Uterus (tissue), 2 donors: ENCODE results near the gene VWA7.

Experiments
- CTCF ChIP-seq, 4 experiments: fragments of 200-600 bp in 2 of 4; fragments of 450-650 bp in 2 of 4; sonication (generic) in 2 of 4; IDR thresholded peaks; one replicate each; pipeline ENCODE4 v1.5.1; 2016 to 2019; ENCODE audit warnings: antibody characterized with exemption in 4 of 4, mild to moderate bottlenecking in 2 of 4, moderate library complexity in 1 of 4
- POLR2A ChIP-seq, 2 donors: fragments of 450-650 bp; IDR thresholded peaks; one replicate each; pipeline ENCODE4 v1.6.1; 2016; ENCODE audit warnings: antibody characterized with exemption in 2 of 2, mild to moderate bottlenecking in 1 of 2, moderate library complexity in 1 of 2

DNA sequence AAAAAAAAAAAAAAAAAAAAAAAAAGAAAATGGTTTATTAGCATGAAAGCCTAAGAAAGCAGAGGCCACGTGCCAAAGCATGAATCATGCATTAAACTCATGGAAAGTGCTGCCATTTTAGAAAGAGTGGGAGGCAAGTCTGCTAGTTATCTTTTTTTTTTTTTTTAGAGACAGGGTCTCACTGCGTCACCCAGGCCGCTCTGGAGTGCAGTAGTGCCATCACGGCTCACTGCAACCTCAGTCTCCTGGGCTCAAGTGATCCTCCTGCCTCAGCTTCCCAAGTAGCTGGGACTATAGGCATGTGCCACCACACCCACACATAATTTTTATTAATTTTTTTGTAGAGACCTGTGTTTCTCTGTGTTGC lies 5.2 kb downstream of the VWA7 start:
- TF ChIP-seq POLR2A (IDR thresholded peaks at IDR 0.05) (no peak), CTCF (IDR thresholded peaks at IDR 0.05) (no peak)
